Amniotic stem cell (primary cell): Measurements from ENCODE around the gene C19orf25.
A peak's percentile ranks its signal among the peaks of the same experiment; 100 is the strongest.

Source experiments
- DNase-seq: peaks from one replicate; lab custom pipeline; 2025; lab: John Stamatoyannopoulos, UW

The C19orf25 gene

GRCh38 chr19:1496714-1497577, 17.9 kb upstream of the C19orf25 start:
- no peak for DNase-seq

GRCh38 chr19:1495799-1496713, 17.0 kb upstream of the C19orf25 start:
- no peak for DNase-seq

GRCh38 chr19:1495051-1495798, 16.2 kb upstream of the C19orf25 start:
- no peak for DNase-seq

GRCh38 chr19:1494115-1494815, 15.2 kb upstream of the C19orf25 start:
- no peak for DNase-seq

- DNase-seq, result no peak
Measured at GRCh38 chr19:1492474-1493006, 13.5 kb upstream of the C19orf25 start.

- DNase-seq, result no peak
Measured at GRCh38 chr19:1491849-1492170, 12.8 kb upstream of the C19orf25 start.

- no peak for DNase-seq
Measured at GRCh38 chr19:1491114-1491848, 12.3 kb upstream of the C19orf25 start, which contains the start of gene REEP6. Gene REEP6, plus strand, starts transcription at chr19:1491181. Its CDS starts 89 bp downstream, at chr19:1491270.

GRCh38 chr19:1490311-1491113, 11.5 kb upstream of the C19orf25 start, which contains the start of gene PCSK4:
Gene PCSK4, minus strand, starts transcription at chr19:1490350. Its CDS starts 4 bp downstream, at chr19:1490346.
- DNase-seq, result peak; percentile 97

GRCh38 chr19:1489463-1490310, 10.7 kb upstream of the C19orf25 start:
- DNase-seq, result no peak

GRCh38 chr19:1488282-1488601, 9.2 kb upstream of the C19orf25 start:
- DNase-seq, result no peak

- DNase-seq, result no peak
Measured at GRCh38 chr19:1487576-1488281, 8.7 kb upstream of the C19orf25 start.

- no peak for DNase-seq
Measured at GRCh38 chr19:1486720-1487575, 7.9 kb upstream of the C19orf25 start.

GRCh38 chr19:1483979-1484428, 5.0 kb upstream of the C19orf25 start:
- no peak for DNase-seq

GRCh38 chr19:1483131-1483978, 4.3 kb upstream of the C19orf25 start:
- no peak for DNase-seq

GRCh38 chr19:1482361-1483130, 3.5 kb upstream of the C19orf25 start:
- no peak for DNase-seq
